ENCODE measurements around the gene IQCN.

The IQCN gene

DNA sequence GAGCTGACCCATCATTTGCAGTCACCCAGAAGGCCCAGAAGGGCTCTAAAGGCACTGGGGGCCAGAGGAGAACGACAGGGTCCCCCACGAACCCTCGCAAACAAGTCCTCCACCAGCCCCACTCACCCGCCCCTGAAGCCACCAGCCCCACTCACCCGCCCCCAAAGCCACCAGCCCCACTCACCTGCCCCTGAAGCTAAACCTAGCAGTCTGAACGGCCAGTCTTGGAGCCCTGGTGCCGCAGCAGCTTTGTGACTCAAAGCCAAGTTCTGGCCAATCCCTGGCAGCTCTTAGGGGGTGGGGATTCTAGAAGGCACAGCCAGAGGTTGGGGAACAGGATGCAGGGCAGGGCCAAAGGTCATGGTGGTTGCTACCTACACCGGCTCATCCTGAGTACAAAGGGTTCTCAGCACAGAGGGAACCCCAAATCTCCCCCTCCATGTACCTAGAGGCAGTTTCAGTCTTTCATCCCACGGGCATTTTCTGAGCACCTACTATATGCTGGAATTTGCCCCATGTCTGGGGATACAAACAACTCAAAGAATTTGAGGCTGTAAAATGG, at the start of gene IQCN:
Gene IQCN (minus strand): TSS at position 234 of the 562 bp plus-strand sequence. CDS start 4,974 bp downstream, outside the sequence.
- Histone ChIP-seq H3K9me3 (ENCODE audit: insufficient read depth, low read length) (no peaks in the 10 kb centered on the region), H3K4me1 (ENCODE audit: insufficient read depth, insufficient read length) (peaks cover 15% of the 10 kb centered on the region), H3K36me3 (ENCODE audit: insufficient read depth, insufficient read length, low read length) (peaks cover 31% of the 10 kb centered on the region), H3K4me3 (ENCODE audit: insufficient read length, low read depth) (no peak within 1 kb of the TSS), H3K27me3 (ENCODE audit: insufficient read depth, insufficient read length) (no peaks in the 10 kb centered on the region), H3K9ac (ENCODE audit: insufficient read length, low read depth) (no peak within 1 kb of the TSS)
- no peak for DNase-seq (ENCODE audit: low read depth, low spot score)
- TF ChIP-seq YY1 (IDR thresholded peaks at IDR 0.05; ENCODE audit: insufficient read depth, insufficient read length) (no peak), ZNF274 (IDR thresholded peaks at IDR 0.05; ENCODE audit: low read depth, low read length) (no peak), SUZ12 (IDR thresholded peaks at IDR 0.05; ENCODE audit: extremely low read depth, insufficient read depth, insufficient read length) (no peak)

DNA sequence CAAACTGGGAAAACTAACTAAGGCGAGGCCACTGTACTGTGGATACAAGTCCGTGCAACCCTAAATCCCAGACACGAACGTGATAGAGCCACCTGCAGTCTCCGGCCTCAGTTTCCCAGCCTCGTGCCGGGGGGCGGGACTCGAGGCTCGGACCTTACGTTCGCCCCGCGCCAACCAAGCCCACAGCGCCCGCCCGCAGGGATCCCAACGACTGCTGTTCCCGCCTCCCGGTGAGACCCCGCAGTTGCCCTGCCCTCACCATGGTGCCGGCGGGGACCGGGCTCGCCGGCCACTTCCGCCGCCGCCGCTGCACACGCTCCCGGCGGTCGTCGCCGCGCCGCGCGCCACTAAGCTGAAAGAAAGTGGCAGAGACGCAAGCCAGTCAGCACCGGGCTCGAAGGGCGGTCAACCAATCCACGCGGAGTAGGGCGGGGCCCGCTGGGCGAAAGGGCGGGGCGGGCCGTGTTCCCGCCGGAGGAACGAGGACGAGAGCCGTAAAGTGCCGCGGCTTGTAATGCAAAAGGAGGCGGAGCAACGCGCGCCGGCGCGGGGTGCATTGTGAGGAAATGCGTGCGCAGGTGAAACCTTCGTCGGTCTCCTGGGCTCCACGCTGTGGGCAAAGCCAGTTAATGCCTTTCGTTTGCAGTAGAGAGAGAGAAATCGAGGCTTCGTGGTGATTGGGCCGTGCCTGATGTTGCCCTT, 48.7 kb upstream of the IQCN start, which contains the start of gene LSM4:
Gene LSM4 (minus strand): TSS at position 318 of the 702 bp plus-strand sequence. CDS start 56 bp downstream, at position 262.
- TF ChIP-seq YY1 (IDR thresholded peaks at IDR 0.05; ENCODE audit: insufficient read depth, insufficient read length) (no peak), SUZ12 (IDR thresholded peaks at IDR 0.05; ENCODE audit: extremely low read depth, insufficient read depth, insufficient read length) (no peak), ZNF274 (IDR thresholded peaks at IDR 0.05; ENCODE audit: low read depth, low read length) (no peak)
- Histone ChIP-seq H3K4me3 (ENCODE audit: insufficient read length, low read depth) (peak within 1 kb of the TSS; percentile 98), H3K27me3 (ENCODE audit: insufficient read depth, insufficient read length) (no peaks in the 10 kb centered on the region), H3K9me3 (ENCODE audit: insufficient read depth, low read length) (no peaks in the 10 kb centered on the region), H3K9ac (ENCODE audit: insufficient read length, low read depth) (peak within 1 kb of the TSS; percentile 100), H3K36me3 (ENCODE audit: insufficient read depth, insufficient read length, low read length) (peaks cover 29% of the 10 kb centered on the region), H3K4me1 (ENCODE audit: insufficient read depth, insufficient read length) (peaks cover 20% of the 10 kb centered on the region)
- peak; percentile 99 for DNase-seq (ENCODE audit: low read depth, low spot score)

DNA sequence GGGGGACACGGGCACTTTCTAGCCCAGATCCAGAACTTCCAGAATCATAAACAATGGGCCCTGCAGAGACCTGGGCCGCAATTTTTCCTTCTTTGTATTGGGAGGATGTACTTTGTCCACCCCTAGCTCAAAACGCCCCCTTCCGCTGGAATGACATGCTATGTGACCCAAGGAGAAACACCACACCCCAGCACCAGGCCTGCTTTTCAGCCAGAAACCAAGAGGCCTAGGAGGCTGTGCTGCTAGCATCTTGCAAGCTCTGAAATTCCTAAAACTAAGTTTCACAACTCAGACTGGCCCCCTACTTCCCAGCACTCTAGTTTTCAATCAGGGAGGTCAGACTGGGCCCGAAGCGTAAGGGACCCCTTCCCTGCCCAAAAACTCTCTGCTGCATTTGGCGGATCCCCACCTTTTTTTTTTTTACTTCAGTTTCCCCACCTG, 48.1 kb upstream of the IQCN start:
- TF ChIP-seq ZNF274 (IDR thresholded peaks at IDR 0.05; ENCODE audit: low read depth, low read length) (no peak), YY1 (IDR thresholded peaks at IDR 0.05; ENCODE audit: insufficient read depth, insufficient read length) (no peak), SUZ12 (IDR thresholded peaks at IDR 0.05; ENCODE audit: extremely low read depth, insufficient read depth, insufficient read length) (no peak)
- Histone ChIP-seq H3K9ac (ENCODE audit: insufficient read length, low read depth) (peak overlapping the region; percentile 100), H3K4me3 (ENCODE audit: insufficient read length, low read depth) (peak overlapping the region; percentile 98), H3K36me3 (ENCODE audit: insufficient read depth, insufficient read length, low read length) (peaks cover 30% of the 10 kb centered on the region), H3K27me3 (ENCODE audit: insufficient read depth, insufficient read length) (no peaks in the 10 kb centered on the region), H3K9me3 (ENCODE audit: insufficient read depth, low read length) (no peaks in the 10 kb centered on the region), H3K4me1 (ENCODE audit: insufficient read depth, insufficient read length) (peaks cover 20% of the 10 kb centered on the region)
- no peak for DNase-seq (ENCODE audit: low read depth, low spot score)

DNA sequence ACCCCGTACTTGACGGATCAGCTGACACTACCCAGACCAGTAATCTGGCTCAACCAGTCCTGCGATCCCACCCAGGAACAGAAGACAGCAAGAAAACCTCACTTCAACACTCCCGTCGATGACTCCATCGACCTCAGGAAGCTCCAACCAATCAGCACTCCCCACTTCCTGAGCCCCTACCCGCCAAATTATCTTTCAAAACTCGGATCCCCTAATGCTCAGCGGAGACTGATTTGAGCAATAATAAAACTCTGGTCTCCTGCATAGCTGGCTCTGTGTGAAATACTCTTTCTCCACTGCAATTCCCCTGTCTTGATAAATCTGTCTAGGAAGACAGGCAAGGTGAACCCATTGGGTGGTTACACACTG, 47.5 kb upstream of the IQCN start:
- Histone ChIP-seq H3K27me3 (ENCODE audit: insufficient read depth, insufficient read length) (no peaks in the 10 kb centered on the region), H3K9ac (ENCODE audit: insufficient read length, low read depth) (peak overlapping the region; percentile 100), H3K9me3 (ENCODE audit: insufficient read depth, low read length) (no peaks in the 10 kb centered on the region), H3K36me3 (ENCODE audit: insufficient read depth, insufficient read length, low read length) (peaks cover 30% of the 10 kb centered on the region), H3K4me1 (ENCODE audit: insufficient read depth, insufficient read length) (peaks cover 20% of the 10 kb centered on the region), H3K4me3 (ENCODE audit: insufficient read length, low read depth) (peak overlapping the region; percentile 98)
- TF ChIP-seq ZNF274 (IDR thresholded peaks at IDR 0.05; ENCODE audit: low read depth, low read length) (no peak), SUZ12 (IDR thresholded peaks at IDR 0.05; ENCODE audit: extremely low read depth, insufficient read depth, insufficient read length) (no peak), YY1 (IDR thresholded peaks at IDR 0.05; ENCODE audit: insufficient read depth, insufficient read length) (no peak)
- DNase-seq (ENCODE audit: low read depth, low spot score), result no peak

DNA sequence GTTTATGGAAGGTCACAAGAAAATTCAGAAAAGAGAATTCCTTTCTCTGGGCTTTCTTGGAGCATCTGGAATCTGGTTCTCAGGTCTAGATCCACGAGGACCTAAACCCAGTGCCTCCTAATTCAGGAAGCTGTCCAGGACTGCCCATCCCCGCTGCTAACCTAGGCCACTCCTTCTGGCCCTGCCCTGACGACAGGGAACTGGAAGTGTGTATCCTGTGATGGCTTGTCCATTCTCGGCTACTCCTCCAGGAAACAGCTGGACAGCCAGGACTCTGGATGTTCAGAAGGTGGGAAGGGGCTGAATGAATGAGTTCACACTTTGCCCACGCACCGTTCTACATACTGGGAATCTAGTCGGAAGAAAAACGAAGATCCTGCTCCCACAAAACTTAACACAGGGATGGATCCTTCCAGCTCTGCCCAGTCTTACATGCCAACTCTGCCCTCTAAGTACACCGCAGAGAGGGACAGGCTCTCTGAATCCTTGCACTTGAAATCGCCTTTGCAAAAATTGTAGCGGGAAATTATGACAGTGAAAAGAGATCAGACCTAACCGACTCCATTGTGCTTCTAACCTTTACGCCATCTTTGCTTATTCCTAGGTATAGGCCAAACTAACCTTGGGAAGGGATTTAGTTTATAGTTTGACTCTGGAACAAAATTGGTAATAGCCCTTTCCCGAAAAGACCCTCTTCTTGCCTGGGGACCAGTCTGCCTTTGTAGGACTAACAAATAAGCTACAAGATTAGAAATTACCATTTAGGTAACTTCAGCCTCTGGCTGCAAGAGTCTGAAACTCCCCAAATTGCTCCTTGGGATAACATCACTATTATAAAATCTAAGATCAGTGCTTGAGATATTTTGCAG, 46.8 kb upstream of the IQCN start:
- H3K27me3 ChIP-seq (ENCODE audit: insufficient read depth, insufficient read length), result no peaks in the 10 kb centered on the region
- H3K36me3 ChIP-seq (ENCODE audit: insufficient read depth, insufficient read length, low read length), result peaks cover 31% of the 10 kb centered on the region
- no peak for DNase-seq (ENCODE audit: low read depth, low spot score)
- H3K9me3 ChIP-seq (ENCODE audit: insufficient read depth, low read length), result no peaks in the 10 kb centered on the region
- peak overlapping the region; percentile 100 for H3K9ac ChIP-seq (ENCODE audit: insufficient read length, low read depth)
- peak overlapping the region; percentile 98 for H3K4me3 ChIP-seq (ENCODE audit: insufficient read length, low read depth)
- TF ChIP-seq SUZ12 (IDR thresholded peaks at IDR 0.05; ENCODE audit: extremely low read depth, insufficient read depth, insufficient read length), result no peak
- TF ChIP-seq ZNF274 (IDR thresholded peaks at IDR 0.05; ENCODE audit: low read depth, low read length), result no peak
- TF ChIP-seq YY1 (IDR thresholded peaks at IDR 0.05; ENCODE audit: insufficient read depth, insufficient read length), result no peak
- peaks cover 20% of the 10 kb centered on the region for H3K4me1 ChIP-seq (ENCODE audit: insufficient read depth, insufficient read length)

DNA sequence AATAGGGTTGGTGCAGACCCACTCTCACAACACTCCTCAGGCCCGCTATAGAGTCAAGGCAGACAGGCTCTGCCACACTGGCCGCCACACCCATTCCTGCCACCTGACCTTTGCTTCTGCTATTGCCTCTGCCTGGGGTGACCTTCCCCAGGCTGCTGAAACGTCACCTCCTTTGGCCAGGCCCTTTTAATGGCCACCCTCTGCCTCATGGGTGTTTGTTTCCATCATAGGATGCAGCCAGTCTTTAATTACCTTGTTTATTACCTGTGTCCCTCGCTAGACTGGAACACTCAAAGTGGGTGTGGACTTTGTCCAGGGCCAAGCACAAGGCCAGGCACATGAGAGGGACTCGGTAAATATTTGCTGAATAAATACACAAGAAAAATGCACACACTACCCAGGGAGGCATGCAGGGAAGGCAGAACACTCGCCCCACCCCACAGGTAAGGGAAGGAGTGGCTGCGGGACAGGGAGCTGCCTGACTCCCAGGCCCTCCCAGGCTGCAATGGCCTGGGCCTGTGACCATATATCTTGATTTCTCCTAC, 45.4 kb upstream of the IQCN start:
- peaks cover 20% of the 10 kb centered on the region for H3K4me1 ChIP-seq (ENCODE audit: insufficient read depth, insufficient read length)
- no peaks in the 10 kb centered on the region for H3K9me3 ChIP-seq (ENCODE audit: insufficient read depth, low read length)
- DNase-seq (ENCODE audit: low read depth, low spot score), result no peak
- peak overlapping the region; percentile 11 for H3K9ac ChIP-seq (ENCODE audit: insufficient read length, low read depth)
- H3K36me3 ChIP-seq (ENCODE audit: insufficient read depth, insufficient read length, low read length), result peaks cover 43% of the 10 kb centered on the region
- TF ChIP-seq SUZ12 (IDR thresholded peaks at IDR 0.05; ENCODE audit: extremely low read depth, insufficient read depth, insufficient read length) (no peak), ZNF274 (IDR thresholded peaks at IDR 0.05; ENCODE audit: low read depth, low read length) (no peak), YY1 (IDR thresholded peaks at IDR 0.05; ENCODE audit: insufficient read depth, insufficient read length) (no peak)
- no peaks in the 10 kb centered on the region for H3K27me3 ChIP-seq (ENCODE audit: insufficient read depth, insufficient read length)
- no peak overlapping the region for H3K4me3 ChIP-seq (ENCODE audit: insufficient read length, low read depth)

Measured in NT2/D1 (cell line).